Gastrocnemius medialis (tissue), 4 donors: ENCODE results near the gene SLC35E1. TPM values are rescaled to one million over a fixed set of nuclear protein-coding genes. Genes with fewer than 3 reads are reported as not detected.

Source experiments
- ATAC-seq, 2 donors: fragments of 150-250 bp; one replicate each; pipeline ENCODE4 v1.9.1; 2016
- DNase-seq, 2 donors: peaks; one replicate each; pipeline ENCODE4 v3.0.0-alpha.2; 2019
- H3K27ac ChIP-seq, 4 donors: fragments of 200-600 bp; sonication (generic); 1 replicate in 1 of 4; 2 replicates in 3 of 4; pipeline ENCODE4 v1.5.1; 2016 to 2018; ENCODE audit warnings: mild to moderate bottlenecking in 2 of 4, moderate library complexity in 1 of 4
- H3K27me3 ChIP-seq, 3 donors: fragments of 200-600 bp; sonication (generic) in 2 of 3; 1 replicate in 1 of 3; 2 replicates in 2 of 3; pipeline versions ENCODE4 v1.5.1 to v1.6.0; 2016 to 2019; ENCODE audit warnings: mild to moderate bottlenecking in 1 of 3, moderate library complexity in 1 of 3
- H3K36me3 ChIP-seq, 2 donors: fragments of 200-600 bp; sonication (generic) in 1 of 2; one replicate each; pipeline ENCODE4 v1.5.1; 2017 to 2018
- H3K4me1 ChIP-seq, 2 donors: fragments of 200-600 bp; sonication (generic) in 1 of 2; one replicate each; pipeline ENCODE4 v1.5.1; 2016 to 2017; ENCODE audit warnings: mild to moderate bottlenecking in 2 of 2
- H3K4me3 ChIP-seq, 4 donors: fragments of 200-600 bp; sonication (generic) in 3 of 4; 1 replicate in 1 of 4; 2 replicates in 3 of 4; pipeline ENCODE4 v1.5.1; 2016 to 2019; ENCODE audit warnings: mild to moderate bottlenecking in 2 of 4
- H3K9me3 ChIP-seq, 3 donors: fragments of 200-600 bp; sonication (generic) in 2 of 3; 1 replicate in 1 of 3; 2 replicates in 2 of 3; pipeline ENCODE4 v1.5.1; 2016 to 2019
- POLR2A ChIP-seq, 2 donors: fragments of 450-650 bp; IDR thresholded peaks; one replicate each; pipeline ENCODE4 v1.6.1; 2017; ENCODE audit warnings: antibody characterized with exemption in 2 of 2, mild to moderate bottlenecking in 2 of 2, moderate library complexity in 2 of 2
- in situ Hi-C, 4 donors: fragments of 200-750 bp; cut with MboI; loops; one replicate each; pipeline versions ENCODE4 v1.15.0 to v1.8.0; 2017; ENCODE audit warnings: low sequenced_read_pairs in 4 of 4
- intact Hi-C: fragments of 100-400 bp; cut with DNase I; formaldehyde crosslinking; loops from one replicate; pipeline ENCODE4 v1.15.1; 2023; ENCODE audit warnings: low total_unique reads
- total RNA-seq, 4 donors: library from RNA; depleted of rRNA; stranded (reverse); fragments of >200 nt; gene quantifications; one replicate each; pipeline versions ENCODE4 v1.1.0 to v1.2.3, GENCODE V29; 2016
- TF ChIP-seq, protein P1 (sequence below), 5 experiments: fragments of 450-650 bp in 3 of 5; fragments of 200-600 bp in 2 of 5; sonication (generic) in 2 of 5; IDR thresholded peaks in 4 of 5; conservative IDR thresholded peaks in 1 of 5; 1 replicate in 4 of 5; 2 replicates in 1 of 5; pipeline ENCODE4 v1.5.1; 2016 to 2019; ENCODE audit warnings: antibody characterized with exemption in 5 of 5, mild to moderate bottlenecking in 3 of 5, moderate library complexity in 3 of 5

Gene SLC35E1
- total RNA-seq, 4 donors from 2014 or later, result 24.1 to 60.3 (median 40.1) TPM

GRCh38 chr19:16619457-16619856 is 47.2 kb upstream of the SLC35E1 start:
- in situ Hi-C loops (no loop called here), intact Hi-C loops (no loop called here)
- Histone ChIP-seq H3K9me3 (no peaks in the 10 kb centered on the region), H3K4me1 (peaks cover 58 to 89% of the 10 kb centered on the region in 2 donors), H3K4me3 (peak overlapping the region in 1 of 4 donors; percentile 2), H3K36me3 (no peaks in the 10 kb centered on the region), H3K27ac (peak overlapping the region; percentile 70 to 83 (median 78)), H3K27me3 (no peaks in the 10 kb centered on the region)
- ATAC-seq, result peak; percentile 38
- DNase-seq, result peak in 1 of 2 donors; percentile 68
- no peak for TF ChIP-seq POLR2A (IDR thresholded peaks at IDR 0.05)
- TF ChIP-seq, protein P1, sequence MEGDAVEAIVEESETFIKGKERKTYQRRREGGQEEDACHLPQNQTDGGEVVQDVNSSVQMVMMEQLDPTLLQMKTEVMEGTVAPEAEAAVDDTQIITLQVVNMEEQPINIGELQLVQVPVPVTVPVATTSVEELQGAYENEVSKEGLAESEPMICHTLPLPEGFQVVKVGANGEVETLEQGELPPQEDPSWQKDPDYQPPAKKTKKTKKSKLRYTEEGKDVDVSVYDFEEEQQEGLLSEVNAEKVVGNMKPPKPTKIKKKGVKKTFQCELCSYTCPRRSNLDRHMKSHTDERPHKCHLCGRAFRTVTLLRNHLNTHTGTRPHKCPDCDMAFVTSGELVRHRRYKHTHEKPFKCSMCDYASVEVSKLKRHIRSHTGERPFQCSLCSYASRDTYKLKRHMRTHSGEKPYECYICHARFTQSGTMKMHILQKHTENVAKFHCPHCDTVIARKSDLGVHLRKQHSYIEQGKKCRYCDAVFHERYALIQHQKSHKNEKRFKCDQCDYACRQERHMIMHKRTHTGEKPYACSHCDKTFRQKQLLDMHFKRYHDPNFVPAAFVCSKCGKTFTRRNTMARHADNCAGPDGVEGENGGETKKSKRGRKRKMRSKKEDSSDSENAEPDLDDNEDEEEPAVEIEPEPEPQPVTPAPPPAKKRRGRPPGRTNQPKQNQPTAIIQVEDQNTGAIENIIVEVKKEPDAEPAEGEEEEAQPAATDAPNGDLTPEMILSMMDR (IDR thresholded peaks at IDR 0.05 in 4 of 5, conservative IDR thresholded peaks at IDR 0.05 in 1 of 5), result no peak

- Histone ChIP-seq H3K4me1 (peaks cover 53 to 82% of the 10 kb centered on the region in 2 donors), H3K36me3 (no peaks in the 10 kb centered on the region), H3K4me3 (no peak overlapping the region), H3K9me3 (no peaks in the 10 kb centered on the region), H3K27ac (peak overlapping the region; percentile 13 to 83 (median 73)), H3K27me3 (no peaks in the 10 kb centered on the region)
- ATAC-seq, result no peak
- in situ Hi-C loops (no loop called here), intact Hi-C loops (no loop called here)
- no peak for DNase-seq
- TF ChIP-seq POLR2A (IDR thresholded peaks at IDR 0.05), result no peak
- TF ChIP-seq, protein P1 (IDR thresholded peaks at IDR 0.05 in 4 of 5, conservative IDR thresholded peaks at IDR 0.05 in 1 of 5), result no peak
Observed at GRCh38 chr19:16618248-16618647, 46.0 kb upstream of the SLC35E1 start.

- no peak overlapping the region for H3K27ac ChIP-seq
- H3K9me3 ChIP-seq, result no peaks in the 10 kb centered on the region
- intact Hi-C loops, result no loop called here
- peaks cover 69 to 80% of the 10 kb centered on the region in 2 donors for H3K4me1 ChIP-seq
- H3K27me3 ChIP-seq, result no peaks in the 10 kb centered on the region
- ATAC-seq, result no peak
- no peak for DNase-seq
- TF ChIP-seq POLR2A (IDR thresholded peaks at IDR 0.05), result no peak
- TF ChIP-seq, protein P1 (IDR thresholded peaks at IDR 0.05 in 4 of 5, conservative IDR thresholded peaks at IDR 0.05 in 1 of 5), result no peak
- no peak overlapping the region for H3K4me3 ChIP-seq
- in situ Hi-C loops, result no loop called here
- H3K36me3 ChIP-seq, result no peaks in the 10 kb centered on the region
Observed at GRCh38 chr19:16615808-16616207, 43.6 kb upstream of the SLC35E1 start.

GRCh38 chr19:16614941-16615340 is 42.7 kb upstream of the SLC35E1 start:
- DNase-seq (no peak), ATAC-seq (no peak)
- H3K9me3 ChIP-seq, result no peaks in the 10 kb centered on the region
- TF ChIP-seq POLR2A (IDR thresholded peaks at IDR 0.05), result no peak
- TF ChIP-seq, protein P1 (IDR thresholded peaks at IDR 0.05 in 4 of 5, conservative IDR thresholded peaks at IDR 0.05 in 1 of 5), result no peak
- H3K36me3 ChIP-seq, result no peaks in the 10 kb centered on the region
- no peaks in the 10 kb centered on the region for H3K27me3 ChIP-seq
- peak overlapping the region in 3 of 4 donors; percentile 1 to 38 (median 9) for H3K27ac ChIP-seq
- H3K4me1 ChIP-seq, result peaks cover 69 to 72% of the 10 kb centered on the region in 2 donors
- no peak overlapping the region for H3K4me3 ChIP-seq
- intact Hi-C loops, result no loop called here
- in situ Hi-C loops, result no loop called here

DNA sequence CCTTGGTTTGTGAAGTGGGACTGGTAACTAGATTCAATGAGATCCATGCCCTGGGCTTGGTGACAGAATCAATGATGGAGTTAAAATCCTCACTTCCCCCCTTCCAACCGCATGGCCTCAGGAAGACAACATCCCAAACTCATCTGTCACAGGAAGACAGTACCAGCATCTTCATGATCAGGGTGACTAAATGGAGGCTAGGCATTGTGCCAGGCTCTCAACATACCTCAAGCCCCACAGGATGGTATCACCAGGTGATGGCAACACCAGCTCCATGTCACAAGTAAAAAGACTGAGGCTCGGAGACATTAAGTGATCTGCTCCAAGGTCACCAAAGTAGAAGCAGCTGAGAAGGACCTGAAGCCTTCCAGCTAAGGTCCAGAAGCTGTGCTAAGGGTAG is 41.6 kb upstream of the SLC35E1 start:
- Histone ChIP-seq H3K36me3 (no peaks in the 10 kb centered on the region), H3K4me3 (no peak overlapping the region), H3K27ac (peak overlapping the region; percentile 26 to 84 (median 80)), H3K9me3 (no peaks in the 10 kb centered on the region), H3K27me3 (no peaks in the 10 kb centered on the region), H3K4me1 (peaks cover 63 to 68% of the 10 kb centered on the region in 2 donors)
- ATAC-seq (no peak), DNase-seq (no peak)
- intact Hi-C loops (loop anchor here (2.0 kb wide), 1 partner anchor 57 kb away; no protein-coding TSS in a partner anchor), in situ Hi-C loops (no loop called here)
- TF ChIP-seq, protein P1 (IDR thresholded peaks at IDR 0.05 in 4 of 5, conservative IDR thresholded peaks at IDR 0.05 in 1 of 5), result no peak
- no peak for TF ChIP-seq POLR2A (IDR thresholded peaks at IDR 0.05)
